Brain microvascular endothelial cell (primary cell): ENCODE results near the gene TTC8.

Experiments
- DNase-seq: peaks from one replicate; pipeline ENCODE4 v3.0.0-alpha.2; 2020
- H3K27ac ChIP-seq: fragments of 250-450 bp; sonication (Bioruptor Pico); 2 replicates; pipeline ENCODE4 v1.5.1; 2020; ENCODE audit warnings: mild to moderate bottlenecking, moderate library complexity
- H3K27me3 ChIP-seq: fragments of 250-450 bp; sonication (Bioruptor Pico); replicated peaks from 2 replicates; pipeline ENCODE4 v1.5.1; 2020; ENCODE audit warnings: mild to moderate bottlenecking
- H3K36me3 ChIP-seq: fragments of 250-450 bp; sonication (Bioruptor Pico); replicated peaks from 2 replicates; pipeline ENCODE4 v1.5.1; 2020; ENCODE audit warnings: mild to moderate bottlenecking
- H3K4me3 ChIP-seq: 2 replicates; pipeline ENCODE4 v1.5.1; 2011; ENCODE audit warnings: low read depth, mild to moderate bottlenecking, control low read depth, low read length, moderate library complexity
- in situ Hi-C: cut with HindIII; loops from 2 replicates; pipeline ENCODE4 v1.10.0; 2017; ENCODE audit warnings: low sequenced_read_pairs, low pct_ligation_motif_present
- TF ChIP-seq, protein P1 (sequence below): IDR thresholded peaks from 2 replicates; pipeline ENCODE4 v1.5.1; 2011; ENCODE audit warnings: low read depth, mild to moderate bottlenecking, moderate library complexity, low read length, control low read depth, inconsistent platforms; ENCODE audit errors: missing control alignments

The TTC8 gene

GRCh38 chr14:88904864-88905263 lies 80.4 kb downstream of the TTC8 start:
- Histone ChIP-seq H3K27me3 (no peaks in the 10 kb centered on the region), H3K36me3 (no peaks in the 10 kb centered on the region), H3K27ac (no peak overlapping the region), H3K4me3 (no peak overlapping the region)
- TF ChIP-seq, protein P1, sequence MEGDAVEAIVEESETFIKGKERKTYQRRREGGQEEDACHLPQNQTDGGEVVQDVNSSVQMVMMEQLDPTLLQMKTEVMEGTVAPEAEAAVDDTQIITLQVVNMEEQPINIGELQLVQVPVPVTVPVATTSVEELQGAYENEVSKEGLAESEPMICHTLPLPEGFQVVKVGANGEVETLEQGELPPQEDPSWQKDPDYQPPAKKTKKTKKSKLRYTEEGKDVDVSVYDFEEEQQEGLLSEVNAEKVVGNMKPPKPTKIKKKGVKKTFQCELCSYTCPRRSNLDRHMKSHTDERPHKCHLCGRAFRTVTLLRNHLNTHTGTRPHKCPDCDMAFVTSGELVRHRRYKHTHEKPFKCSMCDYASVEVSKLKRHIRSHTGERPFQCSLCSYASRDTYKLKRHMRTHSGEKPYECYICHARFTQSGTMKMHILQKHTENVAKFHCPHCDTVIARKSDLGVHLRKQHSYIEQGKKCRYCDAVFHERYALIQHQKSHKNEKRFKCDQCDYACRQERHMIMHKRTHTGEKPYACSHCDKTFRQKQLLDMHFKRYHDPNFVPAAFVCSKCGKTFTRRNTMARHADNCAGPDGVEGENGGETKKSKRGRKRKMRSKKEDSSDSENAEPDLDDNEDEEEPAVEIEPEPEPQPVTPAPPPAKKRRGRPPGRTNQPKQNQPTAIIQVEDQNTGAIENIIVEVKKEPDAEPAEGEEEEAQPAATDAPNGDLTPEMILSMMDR = no peak
- peak; percentile 38 for DNase-seq
- in situ Hi-C loops = no loop called here

DNA sequence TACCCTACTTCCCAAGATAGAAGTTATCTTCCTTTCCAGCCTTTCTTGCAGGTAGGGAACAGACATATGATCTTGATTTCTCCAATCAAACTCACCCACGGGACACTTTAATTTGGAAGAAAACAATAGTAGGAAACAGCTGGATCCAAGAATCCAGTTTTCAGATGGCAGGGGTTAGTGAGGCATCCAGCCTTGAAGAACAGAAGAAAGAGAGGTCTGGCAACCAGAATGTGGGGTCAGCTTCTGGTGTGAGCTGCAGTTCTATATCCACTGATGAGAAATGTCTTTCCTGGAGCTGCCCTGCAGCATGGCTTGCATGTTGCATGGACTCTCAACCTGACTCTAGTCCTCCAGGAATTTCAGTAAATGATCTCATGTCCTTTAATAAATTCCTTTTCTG lies 83.8 kb downstream of the TTC8 start:
- in situ Hi-C loops = no loop called here
- Histone ChIP-seq H3K27ac (no peak overlapping the region), H3K36me3 (no peaks in the 10 kb centered on the region), H3K27me3 (no peaks in the 10 kb centered on the region), H3K4me3 (no peak overlapping the region)
- TF ChIP-seq, protein P1 = no peak
- DNase-seq = no peak

DNA sequence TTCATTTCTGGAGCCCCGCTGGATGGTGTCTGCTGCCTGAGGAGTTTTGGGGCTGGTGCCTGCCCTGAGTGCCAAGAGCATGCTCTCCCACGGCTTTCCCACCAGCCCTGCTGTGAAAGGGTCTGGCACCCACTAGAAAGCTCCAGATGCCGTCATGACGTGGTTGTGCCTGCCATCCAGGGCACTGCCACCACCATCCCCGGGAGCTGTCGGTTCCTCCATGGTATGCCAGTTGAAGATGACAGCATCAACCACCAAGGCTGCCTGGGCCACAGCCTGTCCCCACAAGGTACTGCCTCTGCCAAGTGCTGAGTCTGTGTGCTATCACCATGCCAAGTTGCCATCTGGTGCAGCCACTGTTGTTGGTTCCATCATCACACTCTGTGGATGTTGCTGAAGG lies 85.9 kb downstream of the TTC8 start:
- no peaks in the 10 kb centered on the region for H3K36me3 ChIP-seq
- no peak overlapping the region for H3K27ac ChIP-seq
- TF ChIP-seq, protein P1 = no peak
- DNase-seq = no peak
- in situ Hi-C loops = no loop called here
- H3K27me3 ChIP-seq = no peaks in the 10 kb centered on the region
- H3K4me3 ChIP-seq = no peak overlapping the region

- DNase-seq = no peak
- no peak overlapping the region for H3K27ac ChIP-seq
- no peaks in the 10 kb centered on the region for H3K27me3 ChIP-seq
- in situ Hi-C loops = no loop called here
- no peaks in the 10 kb centered on the region for H3K36me3 ChIP-seq
- TF ChIP-seq, protein P1 = no peak
- H3K4me3 ChIP-seq = no peak overlapping the region
These were observed 87.4 kb downstream of the TTC8 start for GRCh38 chr14:88911809-88912208.

DNA sequence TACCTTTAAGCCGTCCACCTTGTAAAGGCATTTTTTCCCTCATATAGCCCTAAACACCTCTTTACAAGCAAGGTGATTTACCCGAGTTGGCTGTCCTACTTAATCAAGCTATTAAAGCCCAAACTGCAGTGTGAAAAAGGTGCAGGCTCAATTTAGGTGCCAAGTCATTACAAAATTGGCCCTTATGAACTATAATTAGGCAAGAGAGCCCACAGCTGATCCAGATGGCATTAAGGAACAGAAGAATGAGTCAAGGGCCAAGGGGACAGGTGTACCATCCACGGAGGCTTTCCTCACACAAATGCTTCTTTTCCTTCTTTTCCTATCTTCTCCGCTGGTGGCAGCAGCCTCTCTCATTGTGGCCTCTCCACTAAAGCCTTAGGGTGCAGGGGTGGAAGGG lies 90.5 kb downstream of the TTC8 start:
- no peak for DNase-seq
- TF ChIP-seq, protein P1 = no peak
- no peaks in the 10 kb centered on the region for H3K27me3 ChIP-seq
- no peak overlapping the region for H3K4me3 ChIP-seq
- in situ Hi-C loops = no loop called here
- no peak overlapping the region for H3K27ac ChIP-seq
- no peaks in the 10 kb centered on the region for H3K36me3 ChIP-seq

DNA sequence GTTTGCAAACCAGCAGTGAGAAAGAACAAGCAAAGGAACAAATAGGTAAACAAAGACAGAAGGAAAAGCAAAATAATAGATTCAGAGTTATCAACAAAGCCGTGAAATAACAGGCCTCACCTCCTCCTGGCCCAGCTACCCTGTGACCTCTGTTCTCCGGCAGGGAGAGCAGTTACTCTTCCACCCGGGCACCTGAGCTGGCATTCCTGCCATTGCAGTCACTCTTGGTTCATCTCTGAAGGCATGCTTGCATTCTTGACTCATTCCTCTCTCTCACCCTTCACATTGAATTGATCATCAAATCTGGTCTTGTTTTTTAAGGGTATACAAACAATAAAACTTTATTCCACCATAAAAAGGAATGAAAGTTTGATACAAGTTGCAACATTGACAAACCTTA lies 95.1 kb downstream of the TTC8 start:
- no peak for DNase-seq
- H3K27me3 ChIP-seq = no peaks in the 10 kb centered on the region
- no peaks in the 10 kb centered on the region for H3K36me3 ChIP-seq
- TF ChIP-seq, protein P1 = no peak
- no peak overlapping the region for H3K4me3 ChIP-seq
- H3K27ac ChIP-seq = no peak overlapping the region
- in situ Hi-C loops = no loop called here
